ENCODE measurements around the gene C22orf42. TPM values are rescaled to one million over a fixed set of nuclear protein-coding genes. Genes with fewer than 3 reads are reported as not detected.
"Not testable (repeated sequence)": the region's sequence is repeated elsewhere in the genome, so short reads cannot be mapped to it uniquely, and the experiment has no call there.

C22orf42 gene
- total RNA-seq, 1 experiment from 2014 or later, result not detected

GRCh38 chr22:32200752-32201151, 41.6 kb upstream of the C22orf42 start:
- ChIA-PET POLR2A (no interaction called here), CTCF (interaction anchor here (1.4 kb wide), 1 partner anchor 65 kb away, joined by 13 read pairs; no protein-coding TSS in a partner anchor)
- H3K27me3 Mint-ChIP-seq (ENCODE audit: insufficient read depth, unreplicated experiment), result peaks cover 7% of the 10 kb centered on the region
- H3K36me3 Mint-ChIP-seq (ENCODE audit: insufficient read depth, unreplicated experiment), result no peaks in the 10 kb centered on the region
- TF ChIP-seq CTCF (IDR thresholded peaks at IDR 0.05; ENCODE audit: insufficient read depth in 1 of 2, low read depth in 1 of 2, low read length in 1 of 2, severe bottlenecking in 1 of 2, unreplicated experiment in 1 of 2), result no peak
- no peak for DNase-seq
- no peaks in the 10 kb centered on the region for H3K9me3 Mint-ChIP-seq (ENCODE audit: unreplicated experiment)
- intact Hi-C loops (cut with micrococcal nuclease; ENCODE audit: unreplicated experiment), result loop anchor here (10.0 kb wide), 1 partner anchor 76 kb away; no protein-coding TSS in a partner anchor
- H3K4me3 Mint-ChIP-seq (ENCODE audit: unreplicated experiment), result no peak overlapping the region
- H3K4me3 ChIP-seq (ENCODE audit: low read depth, low read length), result no peak overlapping the region
- H3K4me1 Mint-ChIP-seq (ENCODE audit: low read depth, unreplicated experiment), result peaks cover 4% of the 10 kb centered on the region
- H3K36me3 ChIP-seq (ENCODE audit: control insufficient read depth, insufficient read depth, low read length), result no peaks in the 10 kb centered on the region
- no peaks in the 10 kb centered on the region for H3K27me3 ChIP-seq (replicated peaks; ENCODE audit: control insufficient read depth, insufficient read depth, low read length)
- no peaks in the 10 kb centered on the region for H3K4me1 ChIP-seq
- no peak overlapping the region for H3K27ac Mint-ChIP-seq (ENCODE audit: unreplicated experiment)
- no TSS peak for BruUV-seq (replicated peaks)
- no peaks in the 10 kb centered on the region for H3K9me3 ChIP-seq

- Histone ChIP-seq H3K4me3 (ENCODE audit: low read depth, low read length) (no peak overlapping the region), H3K27me3 (replicated peaks; ENCODE audit: control insufficient read depth, insufficient read depth, low read length) (no peaks in the 10 kb centered on the region), H3K4me1 (no peaks in the 10 kb centered on the region), H3K9me3 (no peaks in the 10 kb centered on the region), H3K36me3 (ENCODE audit: control insufficient read depth, insufficient read depth, low read length) (no peaks in the 10 kb centered on the region)
- no peak for TF ChIP-seq CTCF (IDR thresholded peaks at IDR 0.05; ENCODE audit: insufficient read depth in 1 of 2, low read depth in 1 of 2, low read length in 1 of 2, severe bottlenecking in 1 of 2, unreplicated experiment in 1 of 2)
- ChIA-PET CTCF (interaction anchor here (1.4 kb wide), 1 partner anchor 66 kb away, joined by 13 read pairs; no protein-coding TSS in a partner anchor), POLR2A (no interaction called here)
- no TSS peak for BruUV-seq (replicated peaks)
- Mint-ChIP-seq H3K27ac (ENCODE audit: unreplicated experiment) (no peak overlapping the region), H3K27me3 (ENCODE audit: insufficient read depth, unreplicated experiment) (peaks cover 9% of the 10 kb centered on the region), H3K36me3 (ENCODE audit: insufficient read depth, unreplicated experiment) (no peaks in the 10 kb centered on the region), H3K4me1 (ENCODE audit: low read depth, unreplicated experiment) (peaks cover 4% of the 10 kb centered on the region), H3K9me3 (ENCODE audit: unreplicated experiment) (no peaks in the 10 kb centered on the region), H3K4me3 (ENCODE audit: unreplicated experiment) (no peak overlapping the region)
- intact Hi-C loops (cut with micrococcal nuclease; ENCODE audit: unreplicated experiment), result loop anchor here (10.0 kb wide), 1 partner anchor 75 kb away; no protein-coding TSS in a partner anchor
- no peak for DNase-seq
Observed at GRCh38 chr22:32199961-32200360, 40.9 kb upstream of the C22orf42 start.

GRCh38 chr22:32199341-32199740, 40.2 kb upstream of the C22orf42 start:
- Mint-ChIP-seq H3K36me3 (ENCODE audit: insufficient read depth, unreplicated experiment) (no peaks in the 10 kb centered on the region), H3K27me3 (ENCODE audit: insufficient read depth, unreplicated experiment) (peaks cover 9% of the 10 kb centered on the region), H3K27ac (ENCODE audit: unreplicated experiment) (no peak overlapping the region), H3K4me3 (ENCODE audit: unreplicated experiment) (no peak overlapping the region), H3K9me3 (ENCODE audit: unreplicated experiment) (no peaks in the 10 kb centered on the region), H3K4me1 (ENCODE audit: low read depth, unreplicated experiment) (peaks cover 2% of the 10 kb centered on the region)
- no peak overlapping the region for H3K4me3 ChIP-seq (ENCODE audit: low read depth, low read length)
- ChIA-PET CTCF (no interaction called here), POLR2A (no interaction called here)
- intact Hi-C loops (cut with micrococcal nuclease; ENCODE audit: unreplicated experiment), result no loop called here
- no peak for TF ChIP-seq CTCF (IDR thresholded peaks at IDR 0.05; ENCODE audit: insufficient read depth in 1 of 2, low read depth in 1 of 2, low read length in 1 of 2, severe bottlenecking in 1 of 2, unreplicated experiment in 1 of 2)
- H3K27me3 ChIP-seq (replicated peaks; ENCODE audit: control insufficient read depth, insufficient read depth, low read length), result no peaks in the 10 kb centered on the region
- no peak for DNase-seq
- no peaks in the 10 kb centered on the region for H3K9me3 ChIP-seq
- no TSS peak for BruUV-seq (replicated peaks)
- H3K4me1 ChIP-seq, result no peaks in the 10 kb centered on the region
- H3K36me3 ChIP-seq (ENCODE audit: control insufficient read depth, insufficient read depth, low read length), result no peaks in the 10 kb centered on the region

GRCh38 chr22:32197553-32198226, 38.6 kb upstream of the C22orf42 start:
- DNase-seq; H3K27ac Mint-ChIP-seq (ENCODE audit: unreplicated experiment); H3K9me3 Mint-ChIP-seq (ENCODE audit: unreplicated experiment); H3K4me1 Mint-ChIP-seq (ENCODE audit: low read depth, unreplicated experiment); H3K36me3 Mint-ChIP-seq (ENCODE audit: insufficient read depth, unreplicated experiment); POLR2A ChIA-PET; H3K4me1 ChIP-seq; H3K4me3 Mint-ChIP-seq (ENCODE audit: unreplicated experiment); H3K27me3 ChIP-seq (replicated peaks; ENCODE audit: control insufficient read depth, insufficient read depth, low read length); intact Hi-C loops (cut with micrococcal nuclease; ENCODE audit: unreplicated experiment); H3K9me3 ChIP-seq; H3K36me3 ChIP-seq (ENCODE audit: control insufficient read depth, insufficient read depth, low read length); CTCF ChIA-PET; H3K27me3 Mint-ChIP-seq (ENCODE audit: insufficient read depth, unreplicated experiment); H3K4me3 ChIP-seq (ENCODE audit: low read depth, low read length); BruUV-seq (replicated peaks): not testable (repeated sequence)

- CTCF ChIA-PET; H3K4me1 Mint-ChIP-seq (ENCODE audit: low read depth, unreplicated experiment); H3K4me3 ChIP-seq (ENCODE audit: low read depth, low read length); DNase-seq; intact Hi-C loops (cut with micrococcal nuclease; ENCODE audit: unreplicated experiment); BruUV-seq (replicated peaks); H3K9me3 ChIP-seq; H3K4me1 ChIP-seq; H3K9me3 Mint-ChIP-seq (ENCODE audit: unreplicated experiment); POLR2A ChIA-PET; H3K27me3 ChIP-seq (replicated peaks; ENCODE audit: control insufficient read depth, insufficient read depth, low read length); H3K4me3 Mint-ChIP-seq (ENCODE audit: unreplicated experiment); H3K27ac Mint-ChIP-seq (ENCODE audit: unreplicated experiment); H3K36me3 ChIP-seq (ENCODE audit: control insufficient read depth, insufficient read depth, low read length); H3K36me3 Mint-ChIP-seq (ENCODE audit: insufficient read depth, unreplicated experiment): not testable (repeated sequence)
- peaks cover 15% of the 10 kb centered on the region for H3K27me3 Mint-ChIP-seq (ENCODE audit: insufficient read depth, unreplicated experiment)
Observed at GRCh38 chr22:32195900-32196299, 36.8 kb upstream of the C22orf42 start.

Data from Caco-2 (cell line).